ENCODE data around the gene CARD11. TPM values are rescaled to one million over a fixed set of nuclear protein-coding genes. Genes with fewer than 3 reads are reported as not detected.

CARD11 gene
- total and polyA plus RNA-seq, 2 of the 13 experiments (the other 11 are each of a cell fraction or from before 2014, with no cell fraction given): 0.04 TPM; not detected in 1

- H3K79me2 ChIP-seq (ENCODE audit: insufficient read depth, low read length): no peaks in the 10 kb centered on the region
- no peaks in the 10 kb centered on the region for H3K4me1 ChIP-seq (ENCODE audit: insufficient read depth, low read length)
- no peak overlapping the region for H3K9ac ChIP-seq (ENCODE audit: insufficient read depth, low read depth, low read length)
- no TSS peak for BruUV-seq (replicated peaks)
- no peaks in the 10 kb centered on the region; a peak in 1 of 5 replicates for H3K27me3 ChIP-seq (ENCODE audit: control insufficient read depth in 1 of 2, insufficient read depth in 2 of 2, low read length in 2 of 2)
- in situ Hi-C loops (cut with HindIII; ENCODE audit: extremely low pct_ligation_motif_present, low pct_unique_long_range_greater_than_20kb): no loop called here
- DNase-seq (ENCODE audit: low spot score) (no peak), FAIRE-seq (no peak), ATAC-seq (no peak)
- H3K27ac ChIP-seq (ENCODE audit: extremely low read length, insufficient read depth, low read length): no peak overlapping the region
- no peaks in the 10 kb centered on the region for H3K9me3 ChIP-seq (ENCODE audit: low read length)
- no peak for TF ChIP-seq IRX3 (CRISPR knock-in tag; IDR thresholded peaks at IDR 0.05; ENCODE audit: borderline replicate concordance, low read depth)
- TF ChIP-seq NCOA5 (CRISPR knock-in tag; IDR thresholded peaks at IDR 0.05): no peak
- TF ChIP-seq PAF1 (CRISPR knock-in tag; IDR thresholded peaks at IDR 0.05): no peak
- H4K20me1 ChIP-seq (ENCODE audit: insufficient read depth, low read length): no peaks in the 10 kb centered on the region
- WGBS (ENCODE audit: low lambda C conversion rate): 86% methylated on average over 13 of the region's 13 CpGs
- intact Hi-C loops (cut with micrococcal nuclease; ENCODE audit: unreplicated experiment): no loop called here
- no peak overlapping the region for H3K4me2 ChIP-seq (ENCODE audit: low read depth, low read length)
- H3K36me3 ChIP-seq (replicated peaks in 1 of 2; ENCODE audit: control insufficient read depth in 1 of 2, insufficient read depth in 2 of 2, low read length in 2 of 2): no peaks in the 10 kb centered on the region
- CTCF ChIA-PET (ENCODE audit: low intra/inter-chr PET ratio, low total read pairs): no interaction called here
- POLR2A ChIA-PET: no interaction called here
- no peak overlapping the region for H2AFZ ChIP-seq (ENCODE audit: low read length)
- no peak overlapping the region for H3K4me3 ChIP-seq (replicated peaks in 1 of 3; ENCODE audit: insufficient read depth in 1 of 3, low read depth in 2 of 3, low read length in 3 of 3)
These were observed 74.9 kb downstream of the CARD11 start for GRCh38 chr7:2968616-2969397.

GRCh38 chr7:2968176-2968575 lies 75.5 kb downstream of the CARD11 start:
- no peaks in the 10 kb centered on the region for H3K4me1 ChIP-seq (ENCODE audit: insufficient read depth, low read length)
- no peaks in the 10 kb centered on the region for H3K79me2 ChIP-seq (ENCODE audit: insufficient read depth, low read length)
- no peaks in the 10 kb centered on the region for H3K9me3 ChIP-seq (ENCODE audit: low read length)
- no peak for DNase-seq (ENCODE audit: low spot score)
- no peaks in the 10 kb centered on the region for H4K20me1 ChIP-seq (ENCODE audit: insufficient read depth, low read length)
- H2AFZ ChIP-seq (ENCODE audit: low read length): no peak overlapping the region
- FAIRE-seq: no peak
- CTCF ChIA-PET (ENCODE audit: low intra/inter-chr PET ratio, low total read pairs): no interaction called here
- H3K27ac ChIP-seq (ENCODE audit: extremely low read length, insufficient read depth, low read length): no peak overlapping the region
- POLR2A ChIA-PET: no interaction called here
- no TSS peak for BruUV-seq (replicated peaks)
- H3K4me3 ChIP-seq (replicated peaks in 1 of 3; ENCODE audit: insufficient read depth in 1 of 3, low read depth in 2 of 3, low read length in 3 of 3): no peak overlapping the region
- H3K36me3 ChIP-seq (replicated peaks in 1 of 2; ENCODE audit: control insufficient read depth in 1 of 2, insufficient read depth in 2 of 2, low read length in 2 of 2): no peaks in the 10 kb centered on the region
- no peak for ATAC-seq
- 30% methylated on average over 8 of the region's 8 CpGs for WGBS (ENCODE audit: low lambda C conversion rate)
- intact Hi-C loops (cut with micrococcal nuclease; ENCODE audit: unreplicated experiment): no loop called here
- H3K9ac ChIP-seq (ENCODE audit: insufficient read depth, low read depth, low read length): no peak overlapping the region
- no peak overlapping the region for H3K4me2 ChIP-seq (ENCODE audit: low read depth, low read length)
- in situ Hi-C loops (cut with HindIII; ENCODE audit: extremely low pct_ligation_motif_present, low pct_unique_long_range_greater_than_20kb): no loop called here
- no peaks in the 10 kb centered on the region; a peak in 1 of 5 replicates for H3K27me3 ChIP-seq (ENCODE audit: control insufficient read depth in 1 of 2, insufficient read depth in 2 of 2, low read length in 2 of 2)
- no peak for TF ChIP-seq ZNF333 (CRISPR knock-in tag; IDR thresholded peaks at IDR 0.05; ENCODE audit: borderline replicate concordance)
- no peak for TF ChIP-seq NR0B2 (CRISPR knock-in tag; IDR thresholded peaks at IDR 0.05)
- TF ChIP-seq ZBTB42 (CRISPR knock-in tag; IDR thresholded peaks at IDR 0.05): no peak
- TF ChIP-seq ZSCAN9 (CRISPR knock-in tag; IDR thresholded peaks at IDR 0.05; ENCODE audit: borderline replicate concordance): no peak
- TF ChIP-seq KLF11 (CRISPR knock-in tag; IDR thresholded peaks at IDR 0.05): no peak
- TF ChIP-seq ZBTB37 (CRISPR knock-in tag; IDR thresholded peaks at IDR 0.05): no peak
- no peak for TF ChIP-seq GTF3A (CRISPR knock-in tag; conservative IDR thresholded peaks at IDR 0.05)
